GM18909 (cell line): Measurements from ENCODE around the gene FSIP1.

Experiments used
- ATAC-seq: cut with Tn5 transposase; IDR thresholded peaks from one replicate; pipeline ENCODE4 v1.9.1; 2021; ENCODE audit warnings: mild to moderate bottlenecking; ENCODE audit not compliant: unreplicated experiment, poor library complexity

FSIP1 gene

GRCh38 chr15:39625451-39625850 lies 157.2 kb downstream of the FSIP1 start:
- ATAC-seq: no peak

- no peak for ATAC-seq
Measured at GRCh38 chr15:39624806-39625205, 157.8 kb downstream of the FSIP1 start.

GRCh38 chr15:39623529-39623931 lies 159.1 kb downstream of the FSIP1 start:
- peak; percentile 93 for ATAC-seq

- ATAC-seq: peak; percentile 7
Measured at GRCh38 chr15:39622660-39623516, 159.8 kb downstream of the FSIP1 start.

GRCh38 chr15:39621976-39622375 lies 160.7 kb downstream of the FSIP1 start:
- no peak for ATAC-seq

GRCh38 chr15:39621210-39621609 lies 161.4 kb downstream of the FSIP1 start:
- no peak for ATAC-seq

GRCh38 chr15:39618063-39618823 lies 164.4 kb downstream of the FSIP1 start:
- ATAC-seq: no peak

GRCh38 chr15:39616731-39617455 lies 165.7 kb downstream of the FSIP1 start:
- no peak for ATAC-seq

- no peak for ATAC-seq
Measured at GRCh38 chr15:39613861-39614260, 168.8 kb downstream of the FSIP1 start.

GRCh38 chr15:39613271-39613670 lies 169.4 kb downstream of the FSIP1 start:
- no peak for ATAC-seq

- ATAC-seq: no peak
Measured at GRCh38 chr15:39610665-39611064, 172.0 kb downstream of the FSIP1 start.

GRCh38 chr15:39609166-39609916 lies 173.3 kb downstream of the FSIP1 start:
- no peak for ATAC-seq

- ATAC-seq: no peak
Measured at GRCh38 chr15:39608185-39609139, 174.2 kb downstream of the FSIP1 start.

- no peak for ATAC-seq
Measured at GRCh38 chr15:39605146-39605545, 177.5 kb downstream of the FSIP1 start.

- ATAC-seq: no peak
Measured at GRCh38 chr15:39602143-39602542, 180.5 kb downstream of the FSIP1 start.

- ATAC-seq: no peak
Measured at GRCh38 chr15:39599871-39600270, 182.8 kb downstream of the FSIP1 start.

- no peak for ATAC-seq
Measured at GRCh38 chr15:39598958-39599845, 183.4 kb downstream of the FSIP1 start.

- ATAC-seq: no peak
Measured at GRCh38 chr15:39598186-39598850, 184.3 kb downstream of the FSIP1 start.
